DOHH2 (cell line): ENCODE data around the gene SH2D1A.

Source experiments
- H3F3A ChIP-seq: fragments of 200-600 bp; sonication (generic), shearing (Covaris generic); 2 replicates; pipeline ENCODE4 v1.6.0; 2016; ENCODE audit warnings: antibody characterized with exemption, mild to moderate bottlenecking; ENCODE audit not compliant: control insufficient read depth, insufficient read depth
- H3K27ac ChIP-seq: fragments of 200-600 bp; sonication (generic); 2 replicates; pipeline ENCODE4 v1.5.1; 2014; ENCODE audit warnings: low read depth, mild to moderate bottlenecking, low read length, moderate library complexity
- H3K27me3 ChIP-seq: fragments of 200-600 bp; sonication (generic); 2 replicates; pipeline ENCODE4 v1.6.1; 2014; ENCODE audit warnings: mild to moderate bottlenecking, low read length, mixed read lengths; ENCODE audit not compliant: control insufficient read depth
- H3K36me3 ChIP-seq: fragments of 200-600 bp; sonication (generic); 2 replicates; pipeline ENCODE4 v1.6.1; 2014; ENCODE audit warnings: mild to moderate bottlenecking, low read length, moderate library complexity, mixed read lengths; ENCODE audit not compliant: control insufficient read depth
- H3K4me1 ChIP-seq: fragments of 200-600 bp; sonication (generic); 2 replicates; pipeline ENCODE4 v1.6.1; 2014; ENCODE audit warnings: mild to moderate bottlenecking, low read length, mixed read lengths; ENCODE audit not compliant: control insufficient read depth
- H3K4me2 ChIP-seq: fragments of 200-600 bp; sonication (generic); 2 replicates; pipeline ENCODE4 v1.6.0; 2014; ENCODE audit warnings: mild to moderate bottlenecking, low read length, moderate library complexity
- H3K4me3 ChIP-seq: fragments of 200-600 bp; sonication (generic); 2 replicates; pipeline ENCODE4 v1.5.1; 2014; ENCODE audit warnings: mild to moderate bottlenecking, low read length, mixed read lengths
- H3K79me2 ChIP-seq: fragments of 200-600 bp; sonication (generic); 2 replicates; pipeline ENCODE4 v1.6.1; 2014; ENCODE audit warnings: mild to moderate bottlenecking, low read length, mixed read lengths; ENCODE audit not compliant: control insufficient read depth
- H3K9me2 ChIP-seq: fragments of 200-600 bp; sonication (generic); replicated peaks from 2 replicates; pipeline ENCODE4 v1.6.1; 2014; ENCODE audit warnings: mild to moderate bottlenecking, low read length, mixed read lengths; ENCODE audit not compliant: control insufficient read depth
- H3K9me3 ChIP-seq: fragments of 200-600 bp; sonication (generic); 2 replicates; pipeline ENCODE4 v1.6.1; 2014; ENCODE audit warnings: antibody characterized with exemption, low read length, mixed read lengths; ENCODE audit not compliant: control insufficient read depth, insufficient read depth
- H4K20me1 ChIP-seq: fragments of 200-600 bp; sonication (generic); 2 replicates; pipeline ENCODE4 v1.6.0; 2014; ENCODE audit warnings: low read depth, mild to moderate bottlenecking, antibody characterized with exemption, low read length, moderate library complexity; ENCODE audit not compliant: control insufficient read depth, insufficient read depth
- CTCF ChIP-seq: fragments of 200-600 bp; sonication (generic); IDR thresholded peaks from one replicate; pipeline ENCODE4 v1.5.1; 2014; ENCODE audit warnings: antibody characterized with exemption, mild to moderate bottlenecking, low read depth, low read length; ENCODE audit not compliant: poor library complexity, severe bottlenecking
- EZH2phosphoT487 ChIP-seq: fragments of 200-600 bp; sonication (generic); IDR thresholded peaks from 2 replicates; pipeline ENCODE4 v1.6.1; 2017; ENCODE audit warnings: borderline replicate concordance, mild to moderate bottlenecking, antibody characterized with exemption, low read length, moderate library complexity, mixed read lengths

Gene SH2D1A

GRCh38 chrX:124338733-124339514 lies 7.4 kb upstream of the SH2D1A start:
- no peaks in the 10 kb centered on the region for H3F3A ChIP-seq
- H3K4me2 ChIP-seq: no peak overlapping the region
- no peaks in the 10 kb centered on the region for H3K4me1 ChIP-seq
- no peaks in the 10 kb centered on the region for H4K20me1 ChIP-seq
- no peak overlapping the region for H3K27ac ChIP-seq
- no peaks in the 10 kb centered on the region for H3K9me2 ChIP-seq
- H3K4me3 ChIP-seq: no peak overlapping the region
- H3K79me2 ChIP-seq: no peaks in the 10 kb centered on the region
- no peaks in the 10 kb centered on the region for H3K36me3 ChIP-seq
- TF ChIP-seq EZH2phosphoT487: no peak
- TF ChIP-seq CTCF: no peak
- H3K9me3 ChIP-seq: no peaks in the 10 kb centered on the region
- H3K27me3 ChIP-seq: no peaks in the 10 kb centered on the region

- no peak overlapping the region for H3K4me3 ChIP-seq
- no peaks in the 10 kb centered on the region for H3F3A ChIP-seq
- no peaks in the 10 kb centered on the region for H3K79me2 ChIP-seq
- H3K36me3 ChIP-seq: no peaks in the 10 kb centered on the region
- no peaks in the 10 kb centered on the region for H4K20me1 ChIP-seq
- no peaks in the 10 kb centered on the region for H3K9me3 ChIP-seq
- TF ChIP-seq EZH2phosphoT487 (no peak), CTCF (no peak)
- H3K4me1 ChIP-seq: no peaks in the 10 kb centered on the region
- no peak overlapping the region for H3K4me2 ChIP-seq
- no peak overlapping the region for H3K27ac ChIP-seq
- no peaks in the 10 kb centered on the region for H3K9me2 ChIP-seq
- no peaks in the 10 kb centered on the region for H3K27me3 ChIP-seq
Measured at GRCh38 chrX:124341396-124342132, 4.8 kb upstream of the SH2D1A start.

GRCh38 chrX:124342174-124342867 lies 4.0 kb upstream of the SH2D1A start:
- no peaks in the 10 kb centered on the region for H3K4me1 ChIP-seq
- no peaks in the 10 kb centered on the region for H4K20me1 ChIP-seq
- no peaks in the 10 kb centered on the region for H3K36me3 ChIP-seq
- H3K27me3 ChIP-seq: no peaks in the 10 kb centered on the region
- no peaks in the 10 kb centered on the region for H3F3A ChIP-seq
- TF ChIP-seq CTCF (no peak), EZH2phosphoT487 (no peak)
- H3K9me3 ChIP-seq: no peaks in the 10 kb centered on the region
- H3K27ac ChIP-seq: no peak overlapping the region
- H3K4me3 ChIP-seq: no peak overlapping the region
- no peaks in the 10 kb centered on the region for H3K79me2 ChIP-seq
- H3K4me2 ChIP-seq: no peak overlapping the region
- no peaks in the 10 kb centered on the region for H3K9me2 ChIP-seq
